Gastrocnemius medialis (tissue), 4 donors: ENCODE data around the gene DROSHA.

ENCODE experiments used
- POLR2A ChIP-seq, 2 donors: fragments of 450-650 bp; IDR thresholded peaks; one replicate each; pipeline ENCODE4 v1.6.1; 2017; ENCODE audit warnings: antibody characterized with exemption in 2 of 2, mild to moderate bottlenecking in 2 of 2, moderate library complexity in 2 of 2
- TF ChIP-seq, protein P1 (sequence below), 5 experiments: fragments of 450-650 bp in 3 of 5; fragments of 200-600 bp in 2 of 5; sonication (generic) in 2 of 5; IDR thresholded peaks in 4 of 5; conservative IDR thresholded peaks in 1 of 5; 1 replicate in 4 of 5; 2 replicates in 1 of 5; pipeline ENCODE4 v1.5.1; 2016 to 2019; ENCODE audit warnings: antibody characterized with exemption in 5 of 5, mild to moderate bottlenecking in 3 of 5, moderate library complexity in 3 of 5

DNA sequence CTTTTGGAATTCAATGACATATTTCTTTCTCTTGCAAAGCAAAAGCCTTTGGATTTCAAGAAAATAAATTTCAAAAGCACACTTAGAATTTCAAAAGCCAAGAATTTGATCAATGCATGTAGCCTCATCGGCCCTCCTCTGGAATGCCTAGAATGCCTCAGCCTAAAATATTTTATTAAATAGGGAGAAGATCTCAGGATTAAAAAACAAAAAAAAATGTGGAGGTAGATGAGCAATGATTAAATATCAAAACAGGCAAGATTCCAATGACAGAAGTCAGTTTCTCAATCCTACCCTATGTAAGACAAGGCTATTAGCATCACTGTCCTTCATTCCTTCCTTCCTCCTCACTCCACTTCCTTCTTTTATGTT, 169.4 kb downstream of the DROSHA start:
- TF ChIP-seq, protein P1, sequence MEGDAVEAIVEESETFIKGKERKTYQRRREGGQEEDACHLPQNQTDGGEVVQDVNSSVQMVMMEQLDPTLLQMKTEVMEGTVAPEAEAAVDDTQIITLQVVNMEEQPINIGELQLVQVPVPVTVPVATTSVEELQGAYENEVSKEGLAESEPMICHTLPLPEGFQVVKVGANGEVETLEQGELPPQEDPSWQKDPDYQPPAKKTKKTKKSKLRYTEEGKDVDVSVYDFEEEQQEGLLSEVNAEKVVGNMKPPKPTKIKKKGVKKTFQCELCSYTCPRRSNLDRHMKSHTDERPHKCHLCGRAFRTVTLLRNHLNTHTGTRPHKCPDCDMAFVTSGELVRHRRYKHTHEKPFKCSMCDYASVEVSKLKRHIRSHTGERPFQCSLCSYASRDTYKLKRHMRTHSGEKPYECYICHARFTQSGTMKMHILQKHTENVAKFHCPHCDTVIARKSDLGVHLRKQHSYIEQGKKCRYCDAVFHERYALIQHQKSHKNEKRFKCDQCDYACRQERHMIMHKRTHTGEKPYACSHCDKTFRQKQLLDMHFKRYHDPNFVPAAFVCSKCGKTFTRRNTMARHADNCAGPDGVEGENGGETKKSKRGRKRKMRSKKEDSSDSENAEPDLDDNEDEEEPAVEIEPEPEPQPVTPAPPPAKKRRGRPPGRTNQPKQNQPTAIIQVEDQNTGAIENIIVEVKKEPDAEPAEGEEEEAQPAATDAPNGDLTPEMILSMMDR (IDR thresholded peaks at IDR 0.05 in 4 of 5, conservative IDR thresholded peaks at IDR 0.05 in 1 of 5), result no peak
- no peak for TF ChIP-seq POLR2A (IDR thresholded peaks at IDR 0.05)
